CD4-positive, alpha-beta T cell treated with Interleukin-2 at 100 ng/mL for 4 hours (primary cell): ENCODE results near the gene NSMCE1.
"Not testable (repeated sequence)": the region's sequence is repeated elsewhere in the genome, so short reads cannot be mapped to it uniquely, and the experiment has no call there.

Source experiments
- DNase-seq: peaks from one replicate; pipeline ENCODE4 v3.0.0-alpha.2; 2020; ENCODE audit warnings: low spot score

NSMCE1 gene

DNA sequence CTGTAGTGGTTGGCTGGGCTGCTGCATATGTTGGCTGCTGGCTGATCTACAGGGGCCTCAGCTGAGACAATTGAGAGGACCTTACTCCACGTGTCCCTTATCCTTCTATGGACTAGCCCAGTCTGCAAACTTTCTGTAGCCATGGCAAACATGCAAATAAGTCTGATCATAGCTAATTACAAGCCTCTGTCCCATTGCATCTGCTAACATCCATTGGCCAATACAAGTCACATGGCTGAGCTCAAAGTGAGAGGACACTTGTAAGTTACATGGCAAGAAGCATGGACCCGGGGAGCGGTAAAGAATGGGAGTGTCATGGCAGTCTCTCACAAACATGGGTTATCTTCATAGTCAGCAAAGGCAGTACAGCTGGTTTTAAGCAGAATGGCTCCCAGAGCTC, 33.6 kb upstream of the NSMCE1 start:
- no peak for DNase-seq

DNA sequence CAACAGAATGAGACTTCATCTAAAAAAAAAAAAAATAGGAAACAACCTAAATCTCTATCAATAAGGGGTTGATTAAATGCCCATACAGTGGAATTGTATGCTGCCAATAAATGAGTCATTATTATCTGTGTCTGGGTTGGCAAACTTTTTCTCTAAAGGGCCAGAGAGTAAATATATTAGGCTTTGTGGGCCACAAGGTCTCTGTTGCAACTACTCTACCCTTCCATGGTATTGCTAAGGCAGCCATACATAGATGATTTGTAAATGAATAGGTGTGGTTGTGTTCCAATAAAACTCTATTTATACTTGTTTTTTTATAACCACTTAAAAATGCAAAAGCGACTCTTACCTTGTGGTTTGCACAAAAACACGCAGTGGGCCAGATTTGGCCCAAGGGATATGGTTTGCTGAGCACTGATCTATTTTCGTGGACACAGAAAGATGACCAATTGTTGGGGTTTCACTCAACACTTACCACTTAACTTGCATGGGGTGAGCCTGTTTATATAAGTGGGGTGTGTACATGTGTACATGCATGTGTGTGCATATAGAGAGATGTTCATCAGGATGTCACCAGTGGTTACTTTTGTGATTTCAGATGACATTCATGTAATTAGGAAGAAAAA, 32.8 kb upstream of the NSMCE1 start:
- no peak for DNase-seq

DNA sequence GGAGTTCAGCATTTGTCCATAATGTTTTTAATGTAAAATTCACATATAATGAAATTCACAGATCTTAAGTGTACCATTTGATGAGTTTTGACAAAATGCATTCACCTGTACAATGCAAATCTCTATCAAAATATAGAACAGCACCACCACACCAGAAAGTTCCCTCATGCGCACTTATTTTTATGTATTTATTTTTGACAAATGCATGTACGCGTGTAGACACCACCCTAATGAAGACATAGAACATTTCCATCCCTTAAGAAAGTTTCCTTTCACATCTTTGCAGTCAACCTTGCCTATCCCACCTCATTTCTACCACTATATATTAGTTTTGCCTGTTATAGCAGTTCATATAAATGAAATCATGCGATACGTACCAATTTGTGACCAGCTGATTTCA, 29.6 kb upstream of the NSMCE1 start:
- no peak for DNase-seq

DNA sequence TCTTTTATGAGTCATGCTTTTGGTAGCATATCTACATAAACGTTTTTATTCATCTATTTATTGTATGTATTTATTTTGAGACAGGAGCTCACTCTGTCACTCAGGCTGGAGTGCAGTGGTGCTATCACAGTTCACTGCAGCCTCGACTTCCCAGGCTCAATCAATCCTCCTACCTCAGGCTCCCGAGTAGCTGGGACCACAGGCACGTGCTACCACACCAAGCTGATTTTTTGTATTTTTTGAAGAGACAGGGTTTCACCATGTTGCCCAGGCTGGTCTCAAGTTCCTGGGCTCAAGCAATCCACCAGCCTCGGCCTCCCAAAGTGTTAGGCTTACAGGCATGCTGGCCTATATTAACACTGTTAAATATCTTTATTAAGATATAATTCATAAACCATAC, 24.8 kb upstream of the NSMCE1 start:
- DNase-seq: no peak

DNA sequence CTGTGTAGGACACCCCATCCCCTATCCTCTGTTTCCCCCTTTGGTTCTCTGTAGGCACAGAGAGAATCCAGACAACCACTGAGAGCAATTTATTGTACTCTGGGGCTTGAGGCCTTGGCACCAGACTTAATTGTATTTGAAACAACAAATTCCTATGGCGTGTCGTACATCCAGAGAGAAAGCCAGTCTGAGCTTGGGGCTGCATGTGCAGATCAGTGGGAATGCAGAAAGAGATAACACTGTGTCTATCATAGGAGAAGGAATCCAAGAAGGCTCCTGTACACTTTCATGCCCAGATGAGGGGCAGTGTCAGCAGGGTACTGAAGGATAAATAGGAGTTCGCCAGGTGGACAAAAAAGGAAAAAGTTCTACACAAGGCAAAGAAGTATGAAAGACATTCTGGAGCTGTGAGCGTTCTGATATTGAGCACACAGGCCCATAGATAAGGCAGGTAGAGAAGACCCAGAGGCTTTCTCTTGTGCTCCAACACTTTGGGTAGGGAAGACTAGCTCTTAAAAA, 23.2 kb upstream of the NSMCE1 start:
- no peak for DNase-seq

DNA sequence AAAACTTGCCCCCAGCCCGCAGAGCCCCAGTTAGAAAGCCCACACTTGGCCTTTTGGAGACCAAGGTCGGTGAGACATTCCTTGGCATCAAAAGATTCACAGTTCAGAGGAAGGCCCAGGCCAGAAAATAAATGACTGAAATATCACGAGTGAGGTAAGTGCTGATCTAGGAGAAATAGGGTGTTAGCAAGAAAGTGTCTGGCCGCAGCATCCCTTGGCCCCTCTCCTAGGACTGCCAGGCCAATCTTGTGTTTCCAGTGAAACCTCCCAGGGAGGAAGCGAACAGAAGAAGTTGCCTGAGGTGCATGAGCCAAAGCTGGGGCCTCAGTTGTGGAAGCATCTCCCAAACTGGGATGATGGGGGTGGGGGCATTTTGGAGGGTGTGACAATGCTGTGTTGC, 22.5 kb upstream of the NSMCE1 start:
- DNase-seq: no peak

DNA sequence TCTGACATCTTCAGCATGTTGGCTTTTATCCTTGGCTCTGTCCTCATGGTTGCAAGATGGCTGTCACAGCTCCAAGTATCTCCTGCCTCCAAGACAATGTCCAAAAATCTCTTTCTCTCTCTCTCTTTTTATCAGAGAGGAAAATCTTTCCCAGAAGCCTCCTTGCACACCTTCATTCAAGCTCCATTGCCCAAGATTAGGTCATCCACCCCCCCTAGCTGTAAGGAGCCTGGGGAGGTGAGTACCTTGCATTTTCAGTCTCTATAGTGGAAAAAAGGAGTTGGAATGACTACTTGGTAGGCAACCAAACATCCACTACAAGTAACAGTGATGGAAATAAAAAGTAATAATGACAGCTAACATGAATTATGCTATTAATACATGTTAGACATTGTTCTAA, 22.0 kb upstream of the NSMCE1 start:
- DNase-seq: no peak

DNA sequence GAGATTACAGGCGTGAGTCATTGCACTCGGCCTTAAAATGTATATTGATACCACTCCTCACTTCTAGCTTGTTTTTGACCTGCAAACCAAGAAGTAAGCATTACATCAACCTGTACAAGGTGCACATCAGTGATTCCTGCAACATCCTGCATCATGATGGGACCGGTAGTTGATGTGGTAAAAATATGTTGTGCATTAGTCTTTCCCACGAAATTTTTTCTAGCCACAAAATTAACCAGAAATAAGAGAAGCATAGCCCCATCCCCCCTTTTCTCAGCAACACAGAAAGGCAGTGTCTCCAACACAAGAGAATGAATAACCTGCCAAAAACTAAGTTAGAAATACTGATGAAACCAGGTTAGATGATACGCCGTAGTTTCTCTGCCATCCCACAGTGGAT, 21.1 kb upstream of the NSMCE1 start:
- peak; percentile 47 for DNase-seq

DNA sequence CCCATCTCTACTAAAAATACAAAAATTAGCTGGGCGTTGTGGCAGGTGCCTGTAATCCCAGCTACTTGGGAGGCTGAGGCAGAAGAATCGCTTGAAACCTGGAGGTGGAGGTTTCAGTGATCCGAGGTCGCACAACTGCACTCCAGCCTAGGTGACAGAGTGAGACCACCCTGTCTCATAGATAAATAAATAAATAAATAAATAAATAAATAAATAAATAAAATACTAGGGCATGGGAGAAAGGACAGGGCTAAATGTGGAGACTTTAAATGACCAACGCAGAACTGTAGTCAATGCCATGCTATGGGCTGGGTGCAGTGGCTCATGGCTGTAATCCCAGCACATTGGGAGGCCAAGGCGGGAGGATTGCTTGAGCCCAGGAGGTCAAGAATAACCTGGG, 19.7 kb upstream of the NSMCE1 start:
- DNase-seq: not testable (repeated sequence)

DNA sequence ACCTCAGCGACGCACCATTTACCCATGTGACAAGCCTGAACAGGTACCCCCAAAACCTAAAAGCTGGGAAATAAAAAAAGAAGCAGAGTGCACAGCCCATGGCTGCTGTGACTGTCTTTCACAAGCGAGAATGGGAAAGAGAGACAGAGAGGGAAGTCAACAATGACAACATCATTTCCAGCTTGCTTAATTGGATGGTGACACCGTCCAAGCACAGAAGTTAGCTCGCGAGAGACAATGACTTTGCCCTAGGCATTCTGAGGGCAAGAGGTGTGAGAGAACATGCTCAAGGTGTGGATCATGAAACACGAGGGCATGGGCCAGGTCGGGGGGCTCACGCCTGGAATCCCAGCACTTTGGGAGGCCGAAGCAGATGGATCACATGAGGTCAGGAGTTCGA, 19.3 kb upstream of the NSMCE1 start:
- DNase-seq: no peak

DNA sequence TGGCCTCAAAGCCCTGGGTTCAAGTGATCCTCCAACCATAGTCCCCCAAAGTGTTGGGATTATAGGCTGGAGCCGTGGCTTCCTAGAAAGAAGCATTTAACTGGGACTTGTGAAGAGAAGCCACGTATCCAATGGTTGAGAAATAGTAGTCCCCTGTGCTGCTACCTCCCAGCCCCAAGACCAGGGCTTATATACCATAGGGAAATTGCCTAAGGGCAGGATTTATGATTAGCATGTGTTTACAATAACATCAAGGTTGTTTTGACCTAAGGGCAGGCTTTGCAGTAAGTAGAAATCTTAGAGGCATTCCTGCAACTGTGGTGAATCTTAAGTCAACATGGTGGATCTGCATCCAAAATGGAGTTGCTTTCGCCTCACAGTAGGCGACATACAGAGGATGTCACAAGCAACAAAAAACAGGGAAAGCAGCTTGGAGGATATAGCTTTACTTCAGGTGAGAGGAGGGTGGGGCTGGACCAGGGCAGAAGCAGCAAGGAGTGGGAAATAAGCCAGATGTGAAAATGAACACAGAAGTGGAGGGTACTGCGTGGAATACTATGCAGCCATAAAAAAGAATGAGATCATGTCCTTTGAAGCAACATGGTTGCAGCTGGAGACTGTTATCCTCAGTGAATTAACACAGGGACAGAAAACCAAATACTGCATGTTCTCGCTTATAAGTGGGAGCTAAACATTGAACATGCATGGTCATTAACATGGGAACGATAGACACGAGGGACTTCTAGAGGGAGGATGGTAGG, 18.7 kb upstream of the NSMCE1 start:
- no peak for DNase-seq

DNA sequence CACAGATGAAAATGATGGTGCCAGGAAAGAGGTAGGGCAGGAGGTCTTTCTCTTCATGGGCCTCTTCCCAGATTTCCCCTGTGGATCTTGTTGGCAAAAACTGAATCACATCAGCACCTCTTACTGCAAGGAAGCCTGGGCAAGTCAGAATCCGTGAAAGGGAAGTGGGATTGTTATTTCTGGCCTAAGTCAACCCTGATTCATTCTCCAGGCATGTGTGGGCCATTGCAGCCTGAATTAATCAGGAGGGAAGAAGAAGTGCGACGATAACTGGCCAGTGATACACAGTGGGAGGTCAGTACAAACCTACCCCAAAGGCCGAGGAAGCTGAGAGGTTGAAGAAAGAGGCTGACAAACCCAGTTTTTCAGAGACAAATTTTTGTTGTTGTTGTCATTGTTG, 17.9 kb upstream of the NSMCE1 start:
- no peak for DNase-seq

DNA sequence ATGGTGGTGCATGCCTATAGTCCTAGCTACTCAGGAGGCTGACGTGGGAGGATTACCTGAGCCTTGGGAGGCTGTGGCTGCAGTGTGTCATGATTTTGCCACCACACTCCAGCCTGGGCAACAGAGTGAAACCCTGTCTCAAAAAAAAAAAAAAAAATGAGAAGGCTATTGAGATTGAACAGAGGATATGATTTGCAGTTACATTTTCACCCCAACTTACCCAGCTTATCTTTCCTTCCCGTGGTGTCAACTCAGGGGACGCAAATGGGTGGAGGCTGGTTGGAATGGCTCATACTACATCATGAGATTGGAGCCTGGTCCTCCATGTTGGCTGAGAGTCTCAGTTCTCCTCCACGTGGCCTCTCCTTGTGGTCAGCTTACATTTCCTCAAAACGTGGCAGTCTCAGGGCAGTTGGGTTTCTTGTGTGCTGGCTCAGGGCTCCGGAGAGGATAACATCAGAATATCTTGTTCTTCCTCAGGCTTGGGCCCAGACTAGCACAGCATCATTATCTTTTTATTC, 17.2 kb upstream of the NSMCE1 start:
- no peak for DNase-seq

DNA sequence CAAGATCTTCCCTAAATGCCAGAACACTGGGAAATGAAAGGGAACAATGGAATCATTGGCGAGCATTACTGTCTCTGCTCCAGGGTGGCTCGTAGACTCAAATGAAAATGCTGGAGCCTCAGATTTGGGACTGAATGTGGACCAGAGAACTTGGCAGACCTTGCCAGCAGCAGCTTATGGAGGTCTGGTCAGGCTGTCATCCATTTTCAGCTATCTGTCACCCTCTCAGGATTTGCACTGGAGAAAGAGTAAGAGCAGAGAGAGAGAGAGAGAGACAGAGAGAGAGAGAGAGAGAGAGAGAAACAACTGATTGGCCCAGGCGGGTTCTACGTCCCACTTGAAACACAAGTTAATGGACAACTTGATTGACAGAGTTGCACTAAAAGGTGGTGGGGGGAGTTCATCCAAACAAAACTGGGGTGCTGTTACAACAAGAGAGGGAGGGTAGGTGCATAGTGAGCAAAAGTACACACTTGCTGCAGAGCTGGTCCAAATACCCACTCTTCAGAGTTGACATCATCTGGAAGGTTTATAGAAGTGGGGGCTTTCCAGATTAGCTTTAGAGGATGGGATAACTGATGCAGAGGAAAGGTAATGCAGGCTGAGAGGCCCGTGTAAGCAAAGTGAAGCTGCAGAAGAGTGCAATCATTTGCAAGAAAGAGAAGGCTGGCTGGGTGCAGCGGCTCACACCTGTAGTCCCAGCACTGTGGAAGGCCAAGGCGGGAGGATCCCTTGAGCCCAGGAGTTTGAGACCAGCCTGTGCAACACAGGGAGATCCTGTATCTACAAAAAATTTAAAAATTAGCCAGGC, 16.5 kb upstream of the NSMCE1 start:
- DNase-seq: no peak

DNA sequence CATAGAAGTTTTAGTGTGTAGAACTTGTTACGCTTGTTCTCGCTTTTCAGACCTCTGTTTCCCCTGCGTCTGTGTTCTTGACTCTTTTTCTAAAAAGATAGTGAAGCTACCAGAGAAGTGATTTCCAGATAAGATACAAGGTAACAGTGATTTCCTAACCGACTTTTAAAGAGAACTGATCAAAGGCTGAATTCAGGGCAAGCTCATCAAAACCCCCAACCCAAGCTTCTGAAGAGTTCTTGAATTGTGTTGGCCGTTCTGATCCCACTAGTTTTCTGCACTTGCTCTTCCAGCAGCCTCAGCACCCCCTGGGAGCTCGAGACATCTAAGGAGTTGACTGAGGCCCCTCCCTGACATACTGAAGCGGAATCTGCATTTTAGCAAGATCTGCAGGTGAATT, 12.7 kb upstream of the NSMCE1 start:
- peak; percentile 27 for DNase-seq

DNA sequence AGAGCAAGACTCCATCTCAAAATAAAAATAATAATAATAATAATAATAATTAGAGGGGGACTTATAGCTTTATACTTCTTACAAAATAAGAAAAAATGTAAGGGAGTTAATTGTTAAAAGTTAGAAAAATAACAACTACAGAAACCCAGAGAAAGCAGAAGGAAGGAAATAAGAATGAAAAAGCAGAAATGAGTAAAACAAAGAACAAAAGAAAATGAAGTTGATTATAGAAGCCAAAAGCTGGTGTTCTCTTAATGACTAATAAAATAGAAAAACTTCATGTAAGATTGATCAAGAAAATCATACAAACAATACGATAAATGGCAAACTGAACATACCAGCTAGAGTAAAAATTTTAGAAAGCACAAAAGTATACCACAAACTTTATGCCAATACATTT, 6.8 kb upstream of the NSMCE1 start:
- no peak for DNase-seq

DNA sequence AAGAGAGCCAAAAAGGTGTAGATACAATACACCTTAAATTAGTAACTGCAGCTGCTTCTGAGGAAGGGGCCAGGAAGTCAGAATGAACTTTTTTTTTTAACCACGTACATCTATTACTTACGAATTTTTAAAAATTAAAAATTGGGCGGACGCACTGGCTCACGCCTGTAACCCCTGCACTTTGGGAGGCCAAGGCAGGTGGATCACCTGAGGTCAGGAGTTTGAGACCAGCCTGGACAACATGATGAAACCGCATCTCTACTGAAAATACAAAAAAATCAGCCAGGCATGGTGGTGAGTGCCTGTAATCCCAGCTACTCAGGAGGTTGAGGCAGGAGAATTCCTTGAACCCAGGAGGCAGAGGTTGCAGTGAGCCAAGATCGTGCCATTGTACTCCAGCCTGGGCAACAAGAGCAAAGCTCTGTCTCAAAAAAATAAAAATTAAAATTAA, 5.9 kb upstream of the NSMCE1 start:
- DNase-seq: not testable (repeated sequence)

DNA sequence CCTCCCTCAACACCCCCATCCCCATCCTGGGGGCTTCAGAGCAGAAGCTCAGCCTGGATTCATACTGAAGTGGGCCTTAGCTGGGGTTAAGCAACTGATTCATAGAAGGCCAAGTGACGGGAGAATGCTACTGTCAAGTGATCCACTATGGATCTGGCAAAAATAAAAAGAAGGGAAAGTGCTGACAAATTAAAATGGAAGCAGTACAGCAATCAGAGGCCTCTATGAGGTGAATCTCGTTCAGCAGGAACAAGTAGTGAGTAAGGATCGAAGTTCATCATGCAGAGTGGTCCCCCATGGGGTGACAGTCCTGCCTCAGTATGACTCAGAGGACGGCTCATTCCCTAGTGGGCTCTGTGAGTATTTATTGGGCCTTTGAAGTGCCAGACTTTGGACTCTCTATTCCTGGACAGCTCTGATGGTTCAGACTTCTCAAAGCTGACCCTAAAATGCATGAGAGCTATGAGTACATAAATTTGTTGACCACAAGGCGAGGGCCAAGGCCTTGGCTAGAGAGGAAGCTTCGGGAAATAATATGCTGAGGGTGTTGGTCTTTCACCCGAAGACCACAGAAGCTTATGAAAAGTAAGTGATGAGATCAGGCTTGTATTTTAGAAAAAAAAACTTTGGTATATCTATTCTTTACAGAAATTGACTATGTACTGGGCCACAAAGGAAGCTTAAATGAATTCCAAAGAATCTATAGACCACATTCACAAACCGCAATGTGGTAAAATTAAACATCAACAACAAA, 5.3 kb upstream of the NSMCE1 start:
- peak; percentile 52 for DNase-seq

DNA sequence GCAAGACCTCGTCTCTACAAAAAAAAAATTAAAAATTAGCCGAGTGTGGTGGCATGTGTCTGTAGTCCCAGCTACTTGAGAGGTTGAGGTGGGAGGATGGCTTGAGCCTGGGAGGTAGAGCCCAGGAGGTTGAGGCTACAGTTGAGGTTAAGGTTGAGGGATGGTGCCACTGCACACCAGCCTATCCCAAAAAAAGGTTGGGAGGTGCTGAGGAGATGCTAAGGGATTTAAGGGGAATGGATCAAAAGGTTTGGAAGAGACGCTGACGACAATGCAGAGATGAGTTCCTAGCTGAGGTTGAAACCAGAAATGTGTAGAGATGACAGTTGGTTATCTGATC, 4.7 kb upstream of the NSMCE1 start:
- no peak for DNase-seq

DNA sequence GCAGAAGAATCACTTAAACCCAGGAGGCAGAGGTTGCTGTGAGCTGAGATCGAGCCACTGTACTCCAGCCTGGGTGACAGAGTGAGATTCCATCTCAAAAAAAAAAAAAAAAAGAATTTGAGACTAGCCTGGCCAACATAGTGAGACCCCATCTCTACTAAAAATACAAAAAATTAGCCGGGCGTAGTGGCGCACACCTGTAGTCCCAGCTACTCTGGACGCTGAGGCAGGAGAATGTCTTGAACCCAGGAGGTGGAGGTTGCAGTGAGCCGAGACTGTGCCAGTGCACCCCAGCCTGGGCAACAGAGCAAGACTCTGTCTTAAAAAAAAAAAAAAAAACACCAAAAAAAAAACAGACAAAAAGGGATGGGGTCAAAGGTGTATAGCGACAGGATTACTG, 4.1 kb upstream of the NSMCE1 start:
- not testable (repeated sequence) for DNase-seq

DNA sequence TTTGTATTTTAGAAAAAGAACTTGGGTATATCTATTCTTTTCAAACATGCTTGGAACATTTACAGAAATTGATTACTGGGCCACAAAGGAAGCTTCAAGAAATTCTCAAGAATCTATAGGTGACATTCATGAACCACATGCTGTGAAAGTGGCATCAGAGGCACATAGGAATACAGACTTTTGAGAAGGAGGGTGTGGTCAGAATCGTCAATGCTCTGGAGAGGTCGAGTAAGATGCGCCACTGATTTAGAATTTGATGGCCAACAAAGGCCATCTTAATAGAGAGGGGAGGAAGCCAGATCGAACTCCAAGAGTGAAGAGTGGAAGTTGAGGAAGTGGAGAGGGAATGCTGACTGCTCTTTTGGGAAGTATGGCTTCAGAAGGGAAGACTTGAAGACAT, 3.5 kb upstream of the NSMCE1 start:
- no peak for DNase-seq

DNA sequence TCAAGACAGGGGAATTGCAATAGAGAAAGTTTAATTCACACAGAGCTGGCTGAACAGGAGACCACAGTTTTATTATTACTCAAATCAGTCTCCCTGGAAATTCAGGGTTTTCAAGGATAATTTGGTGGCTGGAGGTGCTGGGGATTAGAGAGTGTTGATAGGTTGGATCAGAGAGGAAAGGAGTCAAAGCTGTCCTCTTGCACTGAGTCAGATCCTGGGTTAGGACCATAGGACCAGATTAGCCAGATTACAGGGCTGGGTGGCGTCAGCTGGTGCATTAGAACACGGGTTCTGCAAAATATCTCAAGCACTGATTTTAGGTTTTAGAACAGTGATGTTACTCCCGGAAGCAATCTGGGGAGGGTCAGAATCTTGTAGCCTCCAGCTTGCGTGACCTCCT, 1.8 kb upstream of the NSMCE1 start:
- no peak for DNase-seq
